ENCODE measurements around the gene LBH. TPM values are rescaled to one million over a fixed set of nuclear protein-coding genes. Genes with fewer than 3 reads are reported as not detected.

Gene LBH
- total and polyA plus RNA-seq, 7 donors = 6.5 to 15.5 (median 11.1) TPM

DNA sequence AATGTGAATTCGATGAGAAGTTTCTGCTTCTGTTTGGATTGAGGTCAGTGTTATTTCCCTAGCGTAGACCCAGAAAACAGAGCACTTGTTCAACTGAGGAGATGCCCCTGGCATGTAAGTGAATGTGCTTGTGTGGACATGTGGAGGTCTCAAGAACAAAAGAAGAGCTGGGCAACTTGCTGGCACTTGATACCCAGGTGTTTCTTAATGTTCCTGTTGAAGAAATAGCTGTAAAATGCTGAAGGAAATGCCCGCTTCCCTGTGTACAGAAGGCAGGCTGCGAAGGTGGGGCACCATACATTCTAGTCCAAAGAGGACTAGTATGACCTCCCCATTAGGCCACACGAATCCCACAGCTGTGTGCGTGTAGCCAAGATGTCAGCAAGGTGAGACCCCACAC is 9.8 kb upstream of the LBH start:
- intact Hi-C loops (cut with DNase I) = no loop called here
- Histone ChIP-seq H3K4me3 (no peak overlapping the region), H3K36me3 (ENCODE audit: insufficient read depth in 1 of 2, low read depth in 1 of 2) (no peaks in the 10 kb centered on the region), H3K9me3 (no peaks in the 10 kb centered on the region), H3K27ac (no peak overlapping the region), H3K27me3 (ENCODE audit: insufficient read depth in 3 of 3, low read length in 2 of 3) (no peaks in the 10 kb centered on the region), H3K4me1 (peaks cover 26% of the 10 kb centered on the region)
- ATAC-seq (no peak), DNase-seq (no peak)
- 90 to 92% (median 92%) methylated on average over 6 of the region's 6 CpGs for WGBS, 3 donors
- TF ChIP-seq, protein P1, sequence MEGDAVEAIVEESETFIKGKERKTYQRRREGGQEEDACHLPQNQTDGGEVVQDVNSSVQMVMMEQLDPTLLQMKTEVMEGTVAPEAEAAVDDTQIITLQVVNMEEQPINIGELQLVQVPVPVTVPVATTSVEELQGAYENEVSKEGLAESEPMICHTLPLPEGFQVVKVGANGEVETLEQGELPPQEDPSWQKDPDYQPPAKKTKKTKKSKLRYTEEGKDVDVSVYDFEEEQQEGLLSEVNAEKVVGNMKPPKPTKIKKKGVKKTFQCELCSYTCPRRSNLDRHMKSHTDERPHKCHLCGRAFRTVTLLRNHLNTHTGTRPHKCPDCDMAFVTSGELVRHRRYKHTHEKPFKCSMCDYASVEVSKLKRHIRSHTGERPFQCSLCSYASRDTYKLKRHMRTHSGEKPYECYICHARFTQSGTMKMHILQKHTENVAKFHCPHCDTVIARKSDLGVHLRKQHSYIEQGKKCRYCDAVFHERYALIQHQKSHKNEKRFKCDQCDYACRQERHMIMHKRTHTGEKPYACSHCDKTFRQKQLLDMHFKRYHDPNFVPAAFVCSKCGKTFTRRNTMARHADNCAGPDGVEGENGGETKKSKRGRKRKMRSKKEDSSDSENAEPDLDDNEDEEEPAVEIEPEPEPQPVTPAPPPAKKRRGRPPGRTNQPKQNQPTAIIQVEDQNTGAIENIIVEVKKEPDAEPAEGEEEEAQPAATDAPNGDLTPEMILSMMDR (IDR thresholded peaks at IDR 0.05) = no peak

DNA sequence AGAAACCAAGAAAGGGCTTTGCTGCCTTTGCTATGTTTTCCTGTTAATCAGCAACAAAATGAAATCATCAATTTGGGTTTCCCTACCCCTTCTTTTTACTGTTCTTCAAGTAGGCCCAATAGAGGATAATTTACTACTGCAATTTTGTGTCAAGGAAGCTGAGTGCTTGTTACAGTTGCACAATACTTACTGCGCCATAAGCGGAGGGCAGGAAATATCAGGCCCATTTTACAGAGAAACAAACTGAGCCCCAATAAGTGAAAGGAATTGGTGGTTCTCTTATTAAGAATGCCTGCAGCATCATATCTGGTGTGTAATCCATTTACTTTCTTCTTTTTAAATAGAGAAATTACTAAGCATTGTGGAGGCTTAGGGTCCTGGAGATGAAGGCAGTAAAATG is 9.3 kb upstream of the LBH start:
- no peaks in the 10 kb centered on the region for H3K27me3 ChIP-seq (ENCODE audit: insufficient read depth in 3 of 3, low read length in 2 of 3)
- no peak overlapping the region for H3K4me3 ChIP-seq
- peaks cover 26% of the 10 kb centered on the region for H3K4me1 ChIP-seq
- no peaks in the 10 kb centered on the region for H3K9me3 ChIP-seq
- DNase-seq = no peak
- no peak overlapping the region for H3K27ac ChIP-seq
- H3K36me3 ChIP-seq (ENCODE audit: insufficient read depth in 1 of 2, low read depth in 1 of 2) = no peaks in the 10 kb centered on the region
- intact Hi-C loops (cut with DNase I) = no loop called here
- no peak for ATAC-seq
- TF ChIP-seq, protein P1 (IDR thresholded peaks at IDR 0.05) = no peak
- WGBS, 3 donors = 96 to 100% (median 97%) methylated on average over 2 of the region's 2 CpGs

DNA sequence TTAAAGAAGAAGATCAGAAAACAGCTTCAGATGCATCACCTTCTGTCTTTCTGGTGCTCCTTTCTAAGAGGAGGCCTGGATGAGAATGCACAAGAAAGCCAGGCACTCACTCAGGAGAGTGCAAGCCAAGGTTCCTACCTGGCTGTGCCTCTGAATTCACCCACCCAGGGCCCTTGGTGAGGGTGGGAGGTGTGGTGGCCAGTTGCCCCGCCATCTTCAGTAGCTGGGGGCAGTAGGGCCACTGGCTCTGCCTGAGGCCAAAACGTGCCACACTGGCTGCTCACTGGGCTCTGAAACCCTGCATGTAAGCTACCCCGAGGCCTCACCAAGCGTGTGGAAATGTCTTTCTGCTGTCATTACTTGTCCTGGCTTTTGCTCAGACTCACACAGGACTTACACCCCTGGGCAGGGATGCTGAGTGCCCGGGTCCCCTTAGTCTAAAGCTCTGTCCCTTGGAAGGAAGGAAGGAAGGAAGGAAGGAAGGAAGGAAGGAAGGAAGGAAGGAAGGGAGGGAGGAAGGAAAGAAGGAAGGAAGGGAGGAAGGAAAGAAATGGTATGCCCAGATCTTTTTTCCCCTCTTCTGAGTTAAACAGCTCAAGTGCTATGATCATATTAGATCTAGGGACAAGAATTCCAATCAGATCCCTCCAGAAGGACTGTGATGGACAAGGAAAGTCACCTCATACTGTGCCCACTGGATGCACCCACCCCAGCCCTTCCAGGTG is 8.5 kb upstream of the LBH start:
- 76 to 81% (median 80%) methylated on average over 5 of the region's 5 CpGs for WGBS, 3 donors
- Histone ChIP-seq H3K36me3 (ENCODE audit: insufficient read depth in 1 of 2, low read depth in 1 of 2) (no peaks in the 10 kb centered on the region), H3K27me3 (ENCODE audit: insufficient read depth in 3 of 3, low read length in 2 of 3) (no peaks in the 10 kb centered on the region), H3K4me1 (peaks cover 26% of the 10 kb centered on the region), H3K27ac (no peak overlapping the region), H3K4me3 (no peak overlapping the region), H3K9me3 (no peaks in the 10 kb centered on the region)
- TF ChIP-seq, protein P1 (IDR thresholded peaks at IDR 0.05) = no peak
- DNase-seq (no peak), ATAC-seq (peak in 1 of 4 donors; percentile 12)
- intact Hi-C loops (cut with DNase I) = no loop called here

DNA sequence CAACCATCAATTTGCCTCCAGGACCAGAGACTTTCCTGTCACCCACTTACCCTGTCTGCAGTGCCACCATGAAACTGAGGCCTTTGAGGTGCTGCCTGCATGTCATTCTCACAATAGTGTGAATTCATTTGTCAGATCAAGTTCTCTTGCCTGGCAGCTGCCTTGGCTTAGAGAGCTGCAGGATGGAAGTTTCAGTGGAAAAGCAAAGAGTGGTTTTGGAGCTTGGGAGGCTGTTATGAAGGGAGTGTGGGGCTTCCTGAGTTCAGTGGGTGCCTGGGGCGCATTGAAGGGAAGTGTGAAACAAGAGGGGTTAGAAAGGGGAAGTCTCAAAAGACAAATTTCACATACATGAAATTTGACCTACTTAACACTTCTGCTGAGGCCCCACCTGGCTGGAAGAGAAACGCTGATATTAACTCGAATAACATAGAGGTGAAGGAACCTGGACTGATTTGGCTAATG is 7.9 kb upstream of the LBH start:
- Histone ChIP-seq H3K9me3 (no peaks in the 10 kb centered on the region), H3K4me1 (peaks cover 26% of the 10 kb centered on the region), H3K27me3 (ENCODE audit: insufficient read depth in 3 of 3, low read length in 2 of 3) (no peaks in the 10 kb centered on the region), H3K4me3 (no peak overlapping the region), H3K27ac (no peak overlapping the region), H3K36me3 (ENCODE audit: insufficient read depth in 1 of 2, low read depth in 1 of 2) (no peaks in the 10 kb centered on the region)
- DNase-seq (no peak), ATAC-seq (no peak)
- intact Hi-C loops (cut with DNase I) = no loop called here
- WGBS, 3 donors = 36 to 53% (median 42%) methylated on average over 3 of the region's 3 CpGs
- TF ChIP-seq, protein P1 (IDR thresholded peaks at IDR 0.05) = no peak

DNA sequence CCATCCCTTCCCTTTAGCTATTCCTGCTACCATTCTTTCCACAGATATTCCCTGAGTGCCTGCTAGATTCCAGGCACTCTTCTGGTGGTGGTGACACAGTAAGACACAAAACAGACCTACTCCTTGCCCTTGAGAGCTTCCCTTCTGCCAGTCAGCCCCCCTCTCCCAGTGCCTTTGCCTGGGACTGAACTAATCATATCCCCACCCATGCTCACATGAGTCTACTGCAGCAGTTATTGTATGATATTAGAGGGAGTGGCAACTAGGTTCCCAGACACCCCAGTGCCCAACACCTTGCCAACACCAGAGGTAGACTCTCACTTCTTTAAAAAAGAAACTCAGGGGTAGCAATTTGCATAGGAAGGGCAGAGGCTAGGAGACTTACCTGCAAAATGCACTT is 7.2 kb upstream of the LBH start:
- DNase-seq (no peak), ATAC-seq (no peak)
- H3K9me3 ChIP-seq = no peaks in the 10 kb centered on the region
- no peaks in the 10 kb centered on the region for H3K27me3 ChIP-seq (ENCODE audit: insufficient read depth in 3 of 3, low read length in 2 of 3)
- intact Hi-C loops (cut with DNase I) = no loop called here
- H3K27ac ChIP-seq = no peak overlapping the region
- TF ChIP-seq, protein P1 (IDR thresholded peaks at IDR 0.05) = no peak
- no peaks in the 10 kb centered on the region for H3K36me3 ChIP-seq (ENCODE audit: insufficient read depth in 1 of 2, low read depth in 1 of 2)
- no peak overlapping the region for H3K4me3 ChIP-seq
- H3K4me1 ChIP-seq = peaks cover 26% of the 10 kb centered on the region
